ENCODE results near the gene FBXO38.

The FBXO38 gene

GRCh38 chr5:148469501-148469935 lies 85.8 kb downstream of the FBXO38 start:
- no peaks in the 10 kb centered on the region for H3K9me3 ChIP-seq (ENCODE audit: control insufficient read depth in 2 of 2, low read length in 2 of 2)
- H3K4me1 ChIP-seq (ENCODE audit: control insufficient read depth, insufficient read depth, low read length), result peaks cover 3% of the 10 kb centered on the region
- H3K27me3 ChIP-seq (ENCODE audit: control insufficient read depth in 1 of 2, insufficient read depth in 2 of 2, low read length in 2 of 2), result no peaks in the 10 kb centered on the region
- no peak overlapping the region for H3K4me3 ChIP-seq (ENCODE audit: low read length in 2 of 2)
- no peak overlapping the region for H3K27ac ChIP-seq (ENCODE audit: low read length)
- H3K9ac ChIP-seq (ENCODE audit: low read length in 2 of 2), result no peak overlapping the region
- H3K36me3 ChIP-seq (ENCODE audit: control insufficient read depth in 2 of 2, insufficient read depth in 2 of 2, low read length in 2 of 2), result no peaks in the 10 kb centered on the region

- Histone ChIP-seq H3K9me3 (ENCODE audit: control insufficient read depth in 2 of 2, low read length in 2 of 2) (no peaks in the 10 kb centered on the region), H3K27me3 (ENCODE audit: control insufficient read depth in 1 of 2, insufficient read depth in 2 of 2, low read length in 2 of 2) (no peaks in the 10 kb centered on the region), H3K27ac (ENCODE audit: low read length) (no peak overlapping the region), H3K4me3 (ENCODE audit: low read length in 2 of 2) (no peak overlapping the region), H3K36me3 (ENCODE audit: control insufficient read depth in 2 of 2, insufficient read depth in 2 of 2, low read length in 2 of 2) (no peaks in the 10 kb centered on the region), H3K9ac (ENCODE audit: low read length in 2 of 2) (no peak overlapping the region), H3K4me1 (ENCODE audit: control insufficient read depth, insufficient read depth, low read length) (no peaks in the 10 kb centered on the region)
Measured at GRCh38 chr5:148471379-148471778, 87.6 kb downstream of the FBXO38 start.

- H3K4me1 ChIP-seq (ENCODE audit: control insufficient read depth, insufficient read depth, low read length), result no peaks in the 10 kb centered on the region
- H3K9me3 ChIP-seq (ENCODE audit: control insufficient read depth in 2 of 2, low read length in 2 of 2), result no peaks in the 10 kb centered on the region
- H3K9ac ChIP-seq (ENCODE audit: low read length in 2 of 2), result no peak overlapping the region
- H3K4me3 ChIP-seq (ENCODE audit: low read length in 2 of 2), result no peak overlapping the region
- no peaks in the 10 kb centered on the region for H3K36me3 ChIP-seq (ENCODE audit: control insufficient read depth in 2 of 2, insufficient read depth in 2 of 2, low read length in 2 of 2)
- no peaks in the 10 kb centered on the region for H3K27me3 ChIP-seq (ENCODE audit: control insufficient read depth in 1 of 2, insufficient read depth in 2 of 2, low read length in 2 of 2)
- no peak overlapping the region for H3K27ac ChIP-seq (ENCODE audit: low read length)
Measured at GRCh38 chr5:148474025-148474511, 90.3 kb downstream of the FBXO38 start.

- Histone ChIP-seq H3K36me3 (ENCODE audit: control insufficient read depth in 2 of 2, insufficient read depth in 2 of 2, low read length in 2 of 2) (no peaks in the 10 kb centered on the region), H3K27me3 (ENCODE audit: control insufficient read depth in 1 of 2, insufficient read depth in 2 of 2, low read length in 2 of 2) (no peaks in the 10 kb centered on the region), H3K27ac (ENCODE audit: low read length) (no peak overlapping the region), H3K9ac (ENCODE audit: low read length in 2 of 2) (no peak overlapping the region), H3K4me1 (ENCODE audit: control insufficient read depth, insufficient read depth, low read length) (no peaks in the 10 kb centered on the region), H3K9me3 (ENCODE audit: control insufficient read depth in 2 of 2, low read length in 2 of 2) (no peaks in the 10 kb centered on the region), H3K4me3 (ENCODE audit: low read length in 2 of 2) (no peak overlapping the region)
Measured at GRCh38 chr5:148476302-148476701, 92.5 kb downstream of the FBXO38 start.

- no peaks in the 10 kb centered on the region for H3K27me3 ChIP-seq (ENCODE audit: control insufficient read depth in 1 of 2, insufficient read depth in 2 of 2, low read length in 2 of 2)
- H3K9ac ChIP-seq (ENCODE audit: low read length in 2 of 2), result no peak overlapping the region
- no peak overlapping the region for H3K27ac ChIP-seq (ENCODE audit: low read length)
- no peaks in the 10 kb centered on the region for H3K9me3 ChIP-seq (ENCODE audit: control insufficient read depth in 2 of 2, low read length in 2 of 2)
- no peaks in the 10 kb centered on the region for H3K36me3 ChIP-seq (ENCODE audit: control insufficient read depth in 2 of 2, insufficient read depth in 2 of 2, low read length in 2 of 2)
- no peaks in the 10 kb centered on the region for H3K4me1 ChIP-seq (ENCODE audit: control insufficient read depth, insufficient read depth, low read length)
- no peak overlapping the region for H3K4me3 ChIP-seq (ENCODE audit: low read length in 2 of 2)
Measured at GRCh38 chr5:148477429-148477828, 93.7 kb downstream of the FBXO38 start.

- H3K4me3 ChIP-seq (ENCODE audit: low read length in 2 of 2), result no peak overlapping the region
- no peaks in the 10 kb centered on the region for H3K27me3 ChIP-seq (ENCODE audit: control insufficient read depth in 1 of 2, insufficient read depth in 2 of 2, low read length in 2 of 2)
- no peaks in the 10 kb centered on the region for H3K36me3 ChIP-seq (ENCODE audit: control insufficient read depth in 2 of 2, insufficient read depth in 2 of 2, low read length in 2 of 2)
- no peaks in the 10 kb centered on the region for H3K9me3 ChIP-seq (ENCODE audit: control insufficient read depth in 2 of 2, low read length in 2 of 2)
- H3K9ac ChIP-seq (ENCODE audit: low read length in 2 of 2), result no peak overlapping the region
- no peaks in the 10 kb centered on the region for H3K4me1 ChIP-seq (ENCODE audit: control insufficient read depth, insufficient read depth, low read length)
- no peak overlapping the region for H3K27ac ChIP-seq (ENCODE audit: low read length)
Measured at GRCh38 chr5:148482196-148482595, 98.4 kb downstream of the FBXO38 start.

GRCh38 chr5:148482697-148483462 lies 99.1 kb downstream of the FBXO38 start:
- H3K4me1 ChIP-seq (ENCODE audit: control insufficient read depth, insufficient read depth, low read length), result no peaks in the 10 kb centered on the region
- H3K9ac ChIP-seq (ENCODE audit: low read length in 2 of 2), result no peak overlapping the region
- H3K36me3 ChIP-seq (ENCODE audit: control insufficient read depth in 2 of 2, insufficient read depth in 2 of 2, low read length in 2 of 2), result no peaks in the 10 kb centered on the region
- no peaks in the 10 kb centered on the region for H3K27me3 ChIP-seq (ENCODE audit: control insufficient read depth in 1 of 2, insufficient read depth in 2 of 2, low read length in 2 of 2)
- peak overlapping the region in 1 of 2 donors; percentile 29 for H3K4me3 ChIP-seq (ENCODE audit: low read length in 2 of 2)
- H3K27ac ChIP-seq (ENCODE audit: low read length), result no peak overlapping the region
- H3K9me3 ChIP-seq (ENCODE audit: control insufficient read depth in 2 of 2, low read length in 2 of 2), result no peaks in the 10 kb centered on the region

GRCh38 chr5:148483750-148484149 lies 100.0 kb downstream of the FBXO38 start:
- Histone ChIP-seq H3K4me3 (ENCODE audit: low read length in 2 of 2) (no peak overlapping the region), H3K9me3 (ENCODE audit: control insufficient read depth in 2 of 2, low read length in 2 of 2) (no peaks in the 10 kb centered on the region), H3K9ac (ENCODE audit: low read length in 2 of 2) (no peak overlapping the region), H3K27me3 (ENCODE audit: control insufficient read depth in 1 of 2, insufficient read depth in 2 of 2, low read length in 2 of 2) (no peaks in the 10 kb centered on the region), H3K27ac (ENCODE audit: low read length) (no peak overlapping the region), H3K36me3 (ENCODE audit: control insufficient read depth in 2 of 2, insufficient read depth in 2 of 2, low read length in 2 of 2) (no peaks in the 10 kb centered on the region), H3K4me1 (ENCODE audit: control insufficient read depth, insufficient read depth, low read length) (no peaks in the 10 kb centered on the region)

GRCh38 chr5:148484651-148485050 lies 100.9 kb downstream of the FBXO38 start:
- no peaks in the 10 kb centered on the region for H3K4me1 ChIP-seq (ENCODE audit: control insufficient read depth, insufficient read depth, low read length)
- H3K36me3 ChIP-seq (ENCODE audit: control insufficient read depth in 2 of 2, insufficient read depth in 2 of 2, low read length in 2 of 2), result no peaks in the 10 kb centered on the region
- no peak overlapping the region for H3K4me3 ChIP-seq (ENCODE audit: low read length in 2 of 2)

GRCh38 chr5:148486456-148486855 lies 102.7 kb downstream of the FBXO38 start:
- Histone ChIP-seq H3K27me3 (ENCODE audit: control insufficient read depth in 1 of 2, insufficient read depth in 2 of 2, low read length in 2 of 2) (no peaks in the 10 kb centered on the region), H3K36me3 (ENCODE audit: control insufficient read depth in 2 of 2, insufficient read depth in 2 of 2, low read length in 2 of 2) (no peaks in the 10 kb centered on the region), H3K27ac (ENCODE audit: low read length) (no peak overlapping the region), H3K4me1 (ENCODE audit: control insufficient read depth, insufficient read depth, low read length) (no peaks in the 10 kb centered on the region), H3K9ac (ENCODE audit: low read length in 2 of 2) (no peak overlapping the region), H3K9me3 (ENCODE audit: control insufficient read depth in 2 of 2, low read length in 2 of 2) (no peaks in the 10 kb centered on the region), H3K4me3 (ENCODE audit: low read length in 2 of 2) (no peak overlapping the region)

More at GRCh38 chr5:148484651-148485050, 100.9 kb downstream of the FBXO38 start:
- Histone ChIP-seq H3K9ac (ENCODE audit: low read length in 2 of 2) (no peak overlapping the region), H3K9me3 (ENCODE audit: control insufficient read depth in 2 of 2, low read length in 2 of 2) (no peaks in the 10 kb centered on the region), H3K27ac (ENCODE audit: low read length) (no peak overlapping the region), H3K27me3 (ENCODE audit: control insufficient read depth in 1 of 2, insufficient read depth in 2 of 2, low read length in 2 of 2) (no peaks in the 10 kb centered on the region)

- no peak overlapping the region for H3K9ac ChIP-seq (ENCODE audit: low read length in 2 of 2)
- H3K9me3 ChIP-seq (ENCODE audit: control insufficient read depth in 2 of 2, low read length in 2 of 2), result no peaks in the 10 kb centered on the region
- H3K4me3 ChIP-seq (ENCODE audit: low read length in 2 of 2), result no peak overlapping the region
- no peaks in the 10 kb centered on the region for H3K36me3 ChIP-seq (ENCODE audit: control insufficient read depth in 2 of 2, insufficient read depth in 2 of 2, low read length in 2 of 2)
- no peaks in the 10 kb centered on the region for H3K27me3 ChIP-seq (ENCODE audit: control insufficient read depth in 1 of 2, insufficient read depth in 2 of 2, low read length in 2 of 2)
- H3K4me1 ChIP-seq (ENCODE audit: control insufficient read depth, insufficient read depth, low read length), result no peaks in the 10 kb centered on the region
- no peak overlapping the region for H3K27ac ChIP-seq (ENCODE audit: low read length)
Measured at GRCh38 chr5:148488757-148489156, 105.0 kb downstream of the FBXO38 start.
